GM18502 (cell line): Measurements from ENCODE around the gene CYP20A1.

ENCODE experiments used
- ATAC-seq: cut with Tn5 transposase; IDR thresholded peaks from one replicate; pipeline ENCODE4 v1.9.1; 2021; ENCODE audit warnings: mild to moderate bottlenecking; ENCODE audit not compliant: unreplicated experiment, poor library complexity

CYP20A1 gene

DNA sequence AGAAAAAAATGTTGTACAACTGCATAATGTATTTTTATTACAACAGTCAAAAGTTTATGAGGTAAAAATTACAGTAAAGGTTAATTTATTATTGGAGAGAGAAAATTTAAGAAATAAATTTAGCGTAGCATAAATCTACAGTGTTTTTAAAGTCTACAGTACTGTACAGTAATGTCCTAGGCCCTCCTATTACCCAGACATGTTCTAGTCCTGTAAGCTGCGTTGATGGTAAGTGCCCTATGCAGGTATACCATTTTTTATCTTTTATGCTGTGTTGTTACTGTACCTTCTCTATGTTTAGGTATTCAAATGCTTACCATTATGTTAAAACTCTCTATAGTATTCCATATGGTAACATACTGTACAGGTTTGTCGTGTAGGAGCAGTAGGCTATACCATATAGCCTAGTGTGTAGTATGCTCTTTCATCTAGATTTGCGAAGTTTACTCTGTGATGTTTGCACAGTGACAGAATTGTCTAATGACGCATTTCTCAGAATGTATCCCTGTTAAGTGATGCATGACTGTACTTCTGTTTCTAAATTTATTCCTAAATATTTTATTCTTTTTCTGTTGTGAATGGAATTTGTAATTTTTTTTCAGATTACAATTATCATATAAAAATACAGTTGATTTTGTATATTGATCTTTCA is 113.9 kb downstream of the CYP20A1 start:
- no peak for ATAC-seq

DNA sequence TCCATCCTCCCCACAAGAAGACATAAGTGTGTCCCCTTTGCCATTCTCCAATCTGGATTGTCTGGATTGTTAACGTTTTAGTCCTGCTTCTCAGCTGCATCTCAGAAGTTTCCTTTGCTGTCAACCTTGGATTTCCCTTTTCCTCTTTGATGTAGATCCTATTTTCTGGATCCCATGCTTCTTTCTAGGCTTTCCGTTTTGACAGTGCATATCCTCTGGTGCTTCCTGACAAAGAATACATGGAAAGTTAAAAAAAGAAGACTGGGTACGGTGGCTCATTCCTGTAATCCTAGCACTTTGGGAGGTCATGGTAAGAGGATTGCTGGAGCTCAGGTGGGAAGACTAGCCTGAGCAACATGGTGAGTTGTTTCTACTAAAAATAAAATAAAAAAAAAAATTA is 116.1 kb downstream of the CYP20A1 start:
- no peak for ATAC-seq
